Gastrocnemius medialis (tissue), 4 donors: Measurements from ENCODE around the gene CHURC1.

Experiments
- POLR2A ChIP-seq, 2 donors: fragments of 450-650 bp; IDR thresholded peaks; one replicate each; pipeline ENCODE4 v1.6.1; 2017; ENCODE audit warnings: antibody characterized with exemption in 2 of 2, mild to moderate bottlenecking in 2 of 2, moderate library complexity in 2 of 2
- TF ChIP-seq, protein P1 (sequence below), 5 experiments: fragments of 450-650 bp in 3 of 5; fragments of 200-600 bp in 2 of 5; sonication (generic) in 2 of 5; IDR thresholded peaks in 4 of 5; conservative IDR thresholded peaks in 1 of 5; 1 replicate in 4 of 5; 2 replicates in 1 of 5; pipeline ENCODE4 v1.5.1; 2016 to 2019; ENCODE audit warnings: antibody characterized with exemption in 5 of 5, mild to moderate bottlenecking in 3 of 5, moderate library complexity in 3 of 5

- TF ChIP-seq, protein P1, sequence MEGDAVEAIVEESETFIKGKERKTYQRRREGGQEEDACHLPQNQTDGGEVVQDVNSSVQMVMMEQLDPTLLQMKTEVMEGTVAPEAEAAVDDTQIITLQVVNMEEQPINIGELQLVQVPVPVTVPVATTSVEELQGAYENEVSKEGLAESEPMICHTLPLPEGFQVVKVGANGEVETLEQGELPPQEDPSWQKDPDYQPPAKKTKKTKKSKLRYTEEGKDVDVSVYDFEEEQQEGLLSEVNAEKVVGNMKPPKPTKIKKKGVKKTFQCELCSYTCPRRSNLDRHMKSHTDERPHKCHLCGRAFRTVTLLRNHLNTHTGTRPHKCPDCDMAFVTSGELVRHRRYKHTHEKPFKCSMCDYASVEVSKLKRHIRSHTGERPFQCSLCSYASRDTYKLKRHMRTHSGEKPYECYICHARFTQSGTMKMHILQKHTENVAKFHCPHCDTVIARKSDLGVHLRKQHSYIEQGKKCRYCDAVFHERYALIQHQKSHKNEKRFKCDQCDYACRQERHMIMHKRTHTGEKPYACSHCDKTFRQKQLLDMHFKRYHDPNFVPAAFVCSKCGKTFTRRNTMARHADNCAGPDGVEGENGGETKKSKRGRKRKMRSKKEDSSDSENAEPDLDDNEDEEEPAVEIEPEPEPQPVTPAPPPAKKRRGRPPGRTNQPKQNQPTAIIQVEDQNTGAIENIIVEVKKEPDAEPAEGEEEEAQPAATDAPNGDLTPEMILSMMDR (IDR thresholded peaks at IDR 0.05 in 4 of 5, conservative IDR thresholded peaks at IDR 0.05 in 1 of 5) = no peak
- TF ChIP-seq POLR2A (IDR thresholded peaks at IDR 0.05) = no peak
Measured at GRCh38 chr14:64868379-64868778, 45.9 kb upstream of the CHURC1 start.
